K562 (cell line): Measurements from ENCODE around the gene AGAP1. TPM values are rescaled to one million over a fixed set of nuclear protein-coding genes. Genes with fewer than 3 reads are reported as not detected.

Experiments used
- ATAC-seq: fragments of 200-7000 bp; cut with Tn5 transposase; 3 replicates; pipeline ENCODE4 v1.9.1; 2020; ENCODE audit warnings: moderate library complexity
- BruUV-seq: library from RNA; stranded (reverse); fragments of 400-500 nt; replicated peaks from 2 replicates; lab custom pipeline; 2021; lab: Mats Ljungman, UMichigan
- CTCF ChIA-PET: fragments of 300-600 bp; formaldehyde crosslinking; extraction: SDS; loops from one replicate; lab custom pipeline; 2021; ENCODE audit warnings: low intra/inter-chr PET ratio; lab: Yijun Ruan, JAX
- POLR2A ChIA-PET: fragments of 300-600, 350-650 bp; sonication (Branson Sonifier 250); formaldehyde crosslinking; extraction: SDS; loops from one replicate; lab custom pipeline; 2021; ENCODE audit warnings: antibody characterized with exemption, inconsistent platforms; lab: Yijun Ruan, JAX
- DNase-seq, 4 experiments: peaks; one replicate each; pipeline versions ENCODE4 v3.0.0 to v3.0.0-alpha.2; 2011 to 2018; ENCODE audit warnings: low spot score in 3 of 4, mixed read lengths in 3 of 4; ENCODE audit errors: extremely low read depth in 1 of 4
- FAIRE-seq: peaks from 2 replicates; lab custom pipeline; 2011; peaks lifted over from hg19 to GRCh38; lab: Jason Lieb, UNC
- H2AFZ ChIP-seq: 2 replicates; pipeline ENCODE4 v1.6.0; 2011; ENCODE audit warnings: low read depth, low read length, control low read depth, inconsistent platforms
- H3K27ac ChIP-seq: fragments of 200-600 bp; 3 replicates; pipeline ENCODE4 v1.8.0; 2011; ENCODE audit warnings: low read depth, mild to moderate bottlenecking, control low read depth, inconsistent platforms, low read length, moderate library complexity, mixed read lengths; ENCODE audit errors: extremely low read depth
- H3K27me3 ChIP-seq, 2 experiments: fragments of 300-600 bp in 1 of 2; 2 replicates in 1 of 2; 3 replicates in 1 of 2; pipeline versions ENCODE4 v1.6.0 to v1.8.0; 2011; ENCODE audit warnings: inconsistent platforms in 2 of 2, low read length in 2 of 2, mild to moderate bottlenecking in 1 of 2, mixed read lengths in 1 of 2, moderate library complexity in 1 of 2; ENCODE audit not compliant: control insufficient read depth in 2 of 2, insufficient read depth in 2 of 2
- H3K36me3 ChIP-seq: fragments of 300-600 bp; 3 replicates; pipeline ENCODE4 v1.8.0; 2011; ENCODE audit warnings: mild to moderate bottlenecking, low read length, inconsistent platforms; ENCODE audit not compliant: control insufficient read depth, insufficient read depth
- H3K4me1 ChIP-seq, 2 experiments: fragments of 200-600 bp in 1 of 2; replicated peaks in 1 of 2; 2 replicates in 1 of 2; 3 replicates in 1 of 2; pipeline versions ENCODE4 v1.5.1 to v1.8.0; 2011; ENCODE audit warnings: inconsistent platforms in 2 of 2, low read length in 2 of 2, mild to moderate bottlenecking in 1 of 2, mixed read lengths in 1 of 2, moderate library complexity in 1 of 2; ENCODE audit not compliant: control insufficient read depth in 2 of 2, insufficient read depth in 2 of 2
- H3K4me2 ChIP-seq: 2 replicates; pipeline ENCODE4 v1.6.1; 2011; ENCODE audit warnings: low read length, control low read depth, inconsistent platforms, mixed read lengths; ENCODE audit not compliant: insufficient read depth
- H3K4me3 ChIP-seq: fragments of 200-600 bp; sonication (generic), shearing (Covaris generic); 2 replicates; pipeline ENCODE4 v1.5.1; 2016; ENCODE audit warnings: control low read depth, inconsistent platforms
- H3K79me2 ChIP-seq: fragments of 200-600 bp; 3 replicates; pipeline ENCODE4 v1.8.0; 2011; ENCODE audit warnings: low read length, inconsistent platforms; ENCODE audit not compliant: control insufficient read depth, insufficient read depth
- H3K9ac ChIP-seq, 2 experiments: 2 replicates each; pipeline versions ENCODE4 v1.6.0 to v1.6.1; 2011; ENCODE audit warnings: low read depth in 2 of 2, low read length in 2 of 2, control low read depth in 1 of 2, inconsistent platforms in 1 of 2, mild to moderate bottlenecking in 1 of 2, mixed read lengths in 1 of 2; ENCODE audit not compliant: insufficient read depth in 1 of 2
- H3K9me1 ChIP-seq: one replicate; pipeline ENCODE4 v1.6.0; 2011; ENCODE audit warnings: inconsistent platforms, mild to moderate bottlenecking, low read length, moderate library complexity; ENCODE audit not compliant: control insufficient read depth, insufficient read depth
- H3K9me3 ChIP-seq: replicated peaks from 2 replicates; pipeline ENCODE4 v1.5.1; 2011; ENCODE audit warnings: low read depth, low read length, inconsistent platforms; ENCODE audit not compliant: control insufficient read depth, insufficient read depth
- H4K20me1 ChIP-seq: replicated peaks from 2 replicates; pipeline ENCODE4 v1.6.1; 2011; ENCODE audit warnings: low read length, inconsistent platforms, mixed read lengths; ENCODE audit not compliant: control insufficient read depth, insufficient read depth
- PYGO2 ChIP-seq: fragments of 450-650 bp; IDR thresholded peaks from 2 replicates; pipeline ENCODE4 v1.6.1; 2016; ENCODE audit warnings: mild to moderate bottlenecking, missing genetic modification characterization, moderate library complexity, missing compliant biosample characterization
- WGBS: fragments of 100-300 bp; shearing (Covaris generic); methylation state at CpG from one replicate; pipeline ENCODE4 v1.1.6; 2016; ENCODE audit warnings: low coverage, mixed read lengths; ENCODE audit not compliant: insufficient coverage; ENCODE audit errors: missing lambda C conversion rate; 5-methylcytosine and 5-hydroxymethylcytosine counted together
- in situ Hi-C: fragments of 300-500 bp; cut with MboI; formaldehyde crosslinking; loops from 4 replicates; pipeline ENCODE4 v1.15.0; 2018; ENCODE audit warnings: inconsistent platforms, mixed read lengths
- intact Hi-C: fragments of 100-400 bp; cut with micrococcal nuclease; formaldehyde crosslinking; loops from 2 replicates; pipeline ENCODE4 v1.14.2; 2022
- polyA plus RNA-seq, 8 experiments: library from polyadenylated mRNA; depleted of rRNA in 4 of 8; stranded (reverse) in 5 of 8; unstranded in 3 of 8; fragments of >200 nt; fragmentation: Nextera tagmentation in 2 of 8; fragmentation: Illumina TruSeq in 1 of 8; extraction: Ambion mirVana in 2 of 8; extraction: Trizol in 1 of 8; gene quantifications; 2 replicates each; pipeline versions ENCODE4 v1.2.1 to v1.2.3, GENCODE V29; 2011 to 2014; ENCODE audit warnings: inconsistent platforms in 1 of 8, missing spikeins in 1 of 8
- total RNA-seq, 7 experiments: library from RNA; depleted of rRNA in 6 of 7; stranded (reverse); fragments of >200 nt in 6 of 7; fragmentation: Illumina TruSeq in 2 of 7; extraction: Trizol in 2 of 7; gene quantifications; 2 replicates each; pipeline versions ENCODE4 v1.2.1 to v1.2.3, GENCODE V29; 2011 to 2021; ENCODE audit warnings: low replicate concordance in 1 of 7
- TF ChIP-seq, protein P1 (sequence below): fragments of 200-600 bp; sonication (generic); IDR thresholded peaks from one replicate; pipeline ENCODE4 v1.6.1; 2012; ENCODE audit warnings: mild to moderate bottlenecking, low read depth, low read length, inconsistent platforms

The AGAP1 gene
- total and polyA plus RNA-seq, 9 of the 15 experiments (the other 6 are each of a cell fraction or from before 2014, with no cell fraction given) = 1.3 to 24.0 (median 10.6) TPM

DNA sequence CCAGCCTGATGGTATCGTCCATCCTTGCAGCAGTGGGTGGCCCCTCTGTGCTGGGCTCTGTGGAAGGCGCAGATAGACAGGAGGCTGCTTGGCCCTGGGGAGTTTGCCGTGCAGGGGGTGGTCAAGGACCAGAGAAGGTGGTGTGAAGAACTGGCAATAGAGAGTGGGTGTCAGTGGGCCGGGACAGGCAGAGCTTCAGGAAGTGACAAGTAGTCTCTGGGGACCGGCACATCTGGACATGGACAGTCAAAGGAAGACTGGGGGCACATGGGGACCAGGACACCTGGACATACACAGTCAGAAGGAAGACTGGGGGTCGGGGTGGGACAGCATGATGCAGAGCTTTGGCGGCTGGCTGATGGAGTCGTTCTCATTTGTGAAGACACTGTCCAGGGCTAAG is 335.9 kb downstream of the AGAP1 start:
- ATAC-seq = no peak
- Histone ChIP-seq H4K20me1 (no peaks in the 10 kb centered on the region), H3K4me2 (no peak overlapping the region), H3K36me3 (no peaks in the 10 kb centered on the region), H3K79me2 (no peaks in the 10 kb centered on the region), H3K27ac (no peak overlapping the region), H3K27me3 (no peaks in the 10 kb centered on the region), H3K9me1 (no peaks in the 10 kb centered on the region), H3K9me3 (no peaks in the 10 kb centered on the region)
- no peak for DNase-seq
- CTCF ChIA-PET = no interaction called here
- intact Hi-C loops = no loop called here
- FAIRE-seq = no peak
- TF ChIP-seq, protein P1, sequence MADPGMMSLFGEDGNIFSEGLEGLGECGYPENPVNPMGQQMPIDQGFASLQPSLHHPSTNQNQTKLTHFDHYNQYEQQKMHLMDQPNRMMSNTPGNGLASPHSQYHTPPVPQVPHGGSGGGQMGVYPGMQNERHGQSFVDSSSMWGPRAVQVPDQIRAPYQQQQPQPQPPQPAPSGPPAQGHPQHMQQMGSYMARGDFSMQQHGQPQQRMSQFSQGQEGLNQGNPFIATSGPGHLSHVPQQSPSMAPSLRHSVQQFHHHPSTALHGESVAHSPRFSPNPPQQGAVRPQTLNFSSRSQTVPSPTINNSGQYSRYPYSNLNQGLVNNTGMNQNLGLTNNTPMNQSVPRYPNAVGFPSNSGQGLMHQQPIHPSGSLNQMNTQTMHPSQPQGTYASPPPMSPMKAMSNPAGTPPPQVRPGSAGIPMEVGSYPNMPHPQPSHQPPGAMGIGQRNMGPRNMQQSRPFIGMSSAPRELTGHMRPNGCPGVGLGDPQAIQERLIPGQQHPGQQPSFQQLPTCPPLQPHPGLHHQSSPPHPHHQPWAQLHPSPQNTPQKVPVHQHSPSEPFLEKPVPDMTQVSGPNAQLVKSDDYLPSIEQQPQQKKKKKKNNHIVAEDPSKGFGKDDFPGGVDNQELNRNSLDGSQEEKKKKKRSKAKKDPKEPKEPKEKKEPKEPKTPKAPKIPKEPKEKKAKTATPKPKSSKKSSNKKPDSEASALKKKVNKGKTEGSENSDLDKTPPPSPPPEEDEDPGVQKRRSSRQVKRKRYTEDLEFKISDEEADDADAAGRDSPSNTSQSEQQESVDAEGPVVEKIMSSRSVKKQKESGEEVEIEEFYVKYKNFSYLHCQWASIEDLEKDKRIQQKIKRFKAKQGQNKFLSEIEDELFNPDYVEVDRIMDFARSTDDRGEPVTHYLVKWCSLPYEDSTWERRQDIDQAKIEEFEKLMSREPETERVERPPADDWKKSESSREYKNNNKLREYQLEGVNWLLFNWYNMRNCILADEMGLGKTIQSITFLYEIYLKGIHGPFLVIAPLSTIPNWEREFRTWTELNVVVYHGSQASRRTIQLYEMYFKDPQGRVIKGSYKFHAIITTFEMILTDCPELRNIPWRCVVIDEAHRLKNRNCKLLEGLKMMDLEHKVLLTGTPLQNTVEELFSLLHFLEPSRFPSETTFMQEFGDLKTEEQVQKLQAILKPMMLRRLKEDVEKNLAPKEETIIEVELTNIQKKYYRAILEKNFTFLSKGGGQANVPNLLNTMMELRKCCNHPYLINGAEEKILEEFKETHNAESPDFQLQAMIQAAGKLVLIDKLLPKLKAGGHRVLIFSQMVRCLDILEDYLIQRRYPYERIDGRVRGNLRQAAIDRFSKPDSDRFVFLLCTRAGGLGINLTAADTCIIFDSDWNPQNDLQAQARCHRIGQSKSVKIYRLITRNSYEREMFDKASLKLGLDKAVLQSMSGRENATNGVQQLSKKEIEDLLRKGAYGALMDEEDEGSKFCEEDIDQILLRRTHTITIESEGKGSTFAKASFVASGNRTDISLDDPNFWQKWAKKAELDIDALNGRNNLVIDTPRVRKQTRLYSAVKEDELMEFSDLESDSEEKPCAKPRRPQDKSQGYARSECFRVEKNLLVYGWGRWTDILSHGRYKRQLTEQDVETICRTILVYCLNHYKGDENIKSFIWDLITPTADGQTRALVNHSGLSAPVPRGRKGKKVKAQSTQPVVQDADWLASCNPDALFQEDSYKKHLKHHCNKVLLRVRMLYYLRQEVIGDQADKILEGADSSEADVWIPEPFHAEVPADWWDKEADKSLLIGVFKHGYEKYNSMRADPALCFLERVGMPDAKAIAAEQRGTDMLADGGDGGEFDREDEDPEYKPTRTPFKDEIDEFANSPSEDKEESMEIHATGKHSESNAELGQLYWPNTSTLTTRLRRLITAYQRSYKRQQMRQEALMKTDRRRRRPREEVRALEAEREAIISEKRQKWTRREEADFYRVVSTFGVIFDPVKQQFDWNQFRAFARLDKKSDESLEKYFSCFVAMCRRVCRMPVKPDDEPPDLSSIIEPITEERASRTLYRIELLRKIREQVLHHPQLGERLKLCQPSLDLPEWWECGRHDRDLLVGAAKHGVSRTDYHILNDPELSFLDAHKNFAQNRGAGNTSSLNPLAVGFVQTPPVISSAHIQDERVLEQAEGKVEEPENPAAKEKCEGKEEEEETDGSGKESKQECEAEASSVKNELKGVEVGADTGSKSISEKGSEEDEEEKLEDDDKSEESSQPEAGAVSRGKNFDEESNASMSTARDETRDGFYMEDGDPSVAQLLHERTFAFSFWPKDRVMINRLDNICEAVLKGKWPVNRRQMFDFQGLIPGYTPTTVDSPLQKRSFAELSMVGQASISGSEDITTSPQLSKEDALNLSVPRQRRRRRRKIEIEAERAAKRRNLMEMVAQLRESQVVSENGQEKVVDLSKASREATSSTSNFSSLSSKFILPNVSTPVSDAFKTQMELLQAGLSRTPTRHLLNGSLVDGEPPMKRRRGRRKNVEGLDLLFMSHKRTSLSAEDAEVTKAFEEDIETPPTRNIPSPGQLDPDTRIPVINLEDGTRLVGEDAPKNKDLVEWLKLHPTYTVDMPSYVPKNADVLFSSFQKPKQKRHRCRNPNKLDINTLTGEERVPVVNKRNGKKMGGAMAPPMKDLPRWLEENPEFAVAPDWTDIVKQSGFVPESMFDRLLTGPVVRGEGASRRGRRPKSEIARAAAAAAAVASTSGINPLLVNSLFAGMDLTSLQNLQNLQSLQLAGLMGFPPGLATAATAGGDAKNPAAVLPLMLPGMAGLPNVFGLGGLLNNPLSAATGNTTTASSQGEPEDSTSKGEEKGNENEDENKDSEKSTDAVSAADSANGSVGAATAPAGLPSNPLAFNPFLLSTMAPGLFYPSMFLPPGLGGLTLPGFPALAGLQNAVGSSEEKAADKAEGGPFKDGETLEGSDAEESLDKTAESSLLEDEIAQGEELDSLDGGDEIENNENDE = no peak
- no peak for TF ChIP-seq PYGO2 (tag)
- TF ChIP-seq, all 486 proteins: peak for 0
- Histone ChIP-seq H2AFZ (no peak overlapping the region), H3K9ac (no peak overlapping the region), H3K4me3 (no peak overlapping the region), H3K4me1 (no peaks in the 10 kb centered on the region; a peak in 1 of 5 replicates)
- POLR2A ChIA-PET = no interaction called here
- in situ Hi-C loops = no loop called here
- 93% methylated on average over 8 of the region's 8 CpGs for WGBS
- BruUV-seq = no TSS peak
